HL-60/S4 (cell line): ENCODE data around the gene ULK4.
"Not testable (repeated sequence)": the region's sequence is repeated elsewhere in the genome, so short reads cannot be mapped to it uniquely, and the experiment has no call there.

Experiments
- in situ Hi-C: fragments of 300-500 bp; cut with MboI; formaldehyde crosslinking; loops from 2 replicates; pipeline ENCODE4 v1.14.3; 2022; ENCODE audit warnings: low sequenced_read_pairs

ULK4 gene

GRCh38 chr3:41460736-41461135 lies 501.2 kb downstream of the ULK4 start:
- in situ Hi-C loops = no loop called here

GRCh38 chr3:41457176-41457575 lies 504.7 kb downstream of the ULK4 start:
- in situ Hi-C loops = no loop called here

GRCh38 chr3:41456162-41456561 lies 505.7 kb downstream of the ULK4 start:
- in situ Hi-C loops = no loop called here

GRCh38 chr3:41453618-41454017 lies 508.3 kb downstream of the ULK4 start:
- in situ Hi-C loops = not testable (repeated sequence)

GRCh38 chr3:41450416-41451231 lies 511.3 kb downstream of the ULK4 start:
- in situ Hi-C loops = no loop called here

GRCh38 chr3:41448396-41448795 lies 513.5 kb downstream of the ULK4 start:
- in situ Hi-C loops = no loop called here

GRCh38 chr3:41447701-41448100 lies 514.2 kb downstream of the ULK4 start:
- in situ Hi-C loops = no loop called here

- in situ Hi-C loops = not testable (repeated sequence)
These were observed 515.6 kb downstream of the ULK4 start for GRCh38 chr3:41446316-41446715.

- in situ Hi-C loops = no loop called here
These were observed 520.3 kb downstream of the ULK4 start for GRCh38 chr3:41441568-41441967.

GRCh38 chr3:41441139-41441538 lies 520.8 kb downstream of the ULK4 start:
- in situ Hi-C loops = no loop called here

GRCh38 chr3:41436983-41437382 lies 524.9 kb downstream of the ULK4 start:
- in situ Hi-C loops = no loop called here

GRCh38 chr3:41434781-41435180 lies 527.1 kb downstream of the ULK4 start:
- in situ Hi-C loops = no loop called here

- in situ Hi-C loops = no loop called here
These were observed 530.5 kb downstream of the ULK4 start for GRCh38 chr3:41431386-41431785.

- in situ Hi-C loops = no loop called here
These were observed 531.0 kb downstream of the ULK4 start for GRCh38 chr3:41430886-41431285.

- in situ Hi-C loops = no loop called here
These were observed 531.5 kb downstream of the ULK4 start for GRCh38 chr3:41430391-41430790.

- in situ Hi-C loops = no loop called here
These were observed 535.4 kb downstream of the ULK4 start for GRCh38 chr3:41426485-41426884.

GRCh38 chr3:41424543-41425300 lies 537.2 kb downstream of the ULK4 start:
- in situ Hi-C loops = no loop called here

- in situ Hi-C loops = no loop called here
These were observed 542.1 kb downstream of the ULK4 start for GRCh38 chr3:41419809-41420208.

- in situ Hi-C loops = no loop called here
These were observed 542.8 kb downstream of the ULK4 start for GRCh38 chr3:41418961-41419691.

GRCh38 chr3:41417574-41417973 lies 544.3 kb downstream of the ULK4 start:
- in situ Hi-C loops = no loop called here

- in situ Hi-C loops = no loop called here
These were observed 550.8 kb downstream of the ULK4 start for GRCh38 chr3:41411065-41411464.

- in situ Hi-C loops = no loop called here
These were observed 556.4 kb downstream of the ULK4 start for GRCh38 chr3:41405466-41405865.
